Neutrophil (primary cell): ENCODE data around the gene HMGB1.
"Not testable (repeated sequence)": the region's sequence is repeated elsewhere in the genome, so short reads cannot be mapped to it uniquely, and the experiment has no call there.

ENCODE experiments used
- H3K27ac ChIP-seq: fragments of 200-600 bp; sonication (generic); 2 replicates; pipeline ENCODE4 v1.5.1; 2016; ENCODE audit warnings: mild to moderate bottlenecking, moderate library complexity
- H3K27me3 ChIP-seq: fragments of 200-600 bp; sonication (generic); 2 replicates; pipeline ENCODE4 v1.6.0; 2016; ENCODE audit warnings: mild to moderate bottlenecking
- H3K36me3 ChIP-seq: fragments of 200-600 bp; sonication (generic); 2 replicates; pipeline ENCODE4 v1.5.1; 2017
- H3K4me1 ChIP-seq, 2 experiments: fragments of 200-600 bp in 1 of 2; sonication (generic) in 1 of 2; 1 replicate in 1 of 2; 2 replicates in 1 of 2; pipeline versions ENCODE4 v1.5.1 to v1.6.1; 2013 to 2016; ENCODE audit warnings: low read depth in 1 of 2, low read length in 1 of 2, mild to moderate bottlenecking in 1 of 2, moderate library complexity in 1 of 2; ENCODE audit not compliant: control insufficient read depth in 1 of 2, insufficient read depth in 1 of 2
- H3K4me3 ChIP-seq, 2 experiments: fragments of 200-600 bp in 1 of 2; sonication (generic) in 1 of 2; 1 replicate in 1 of 2; 2 replicates in 1 of 2; pipeline ENCODE4 v1.5.1; 2013 to 2016; ENCODE audit warnings: low read depth in 1 of 2, low read length in 1 of 2, mild to moderate bottlenecking in 1 of 2, moderate library complexity in 1 of 2
- H3K9me3 ChIP-seq: fragments of 200-600 bp; sonication (generic); 2 replicates; pipeline ENCODE4 v1.5.1; 2016
- CTCF ChIP-seq: fragments of 200-600 bp; sonication (generic); IDR thresholded peaks from 2 replicates; pipeline ENCODE4 v1.5.1; 2016; ENCODE audit warnings: antibody characterized with exemption

The HMGB1 gene

DNA sequence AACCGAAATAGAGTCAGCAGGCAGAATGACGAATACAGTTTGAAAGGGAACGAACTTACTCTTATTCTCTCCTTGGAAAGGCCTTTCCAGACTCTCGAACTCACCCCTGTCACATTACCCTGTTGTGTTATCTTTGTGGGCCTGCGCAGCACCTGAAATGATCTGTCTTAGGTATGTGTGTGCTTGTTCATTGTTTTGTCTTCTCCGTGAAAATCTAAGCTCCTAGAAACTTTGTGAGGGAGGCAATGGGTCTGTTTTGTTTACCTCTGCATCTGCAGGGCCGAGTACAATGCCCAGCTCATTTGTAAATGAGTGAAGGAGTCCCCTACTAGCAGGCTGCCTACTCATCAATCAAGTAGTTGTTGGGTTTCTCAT, 19.6 kb downstream of the HMGB1 start:
- H3K27me3 ChIP-seq = peaks cover 9% of the 10 kb centered on the region

DNA sequence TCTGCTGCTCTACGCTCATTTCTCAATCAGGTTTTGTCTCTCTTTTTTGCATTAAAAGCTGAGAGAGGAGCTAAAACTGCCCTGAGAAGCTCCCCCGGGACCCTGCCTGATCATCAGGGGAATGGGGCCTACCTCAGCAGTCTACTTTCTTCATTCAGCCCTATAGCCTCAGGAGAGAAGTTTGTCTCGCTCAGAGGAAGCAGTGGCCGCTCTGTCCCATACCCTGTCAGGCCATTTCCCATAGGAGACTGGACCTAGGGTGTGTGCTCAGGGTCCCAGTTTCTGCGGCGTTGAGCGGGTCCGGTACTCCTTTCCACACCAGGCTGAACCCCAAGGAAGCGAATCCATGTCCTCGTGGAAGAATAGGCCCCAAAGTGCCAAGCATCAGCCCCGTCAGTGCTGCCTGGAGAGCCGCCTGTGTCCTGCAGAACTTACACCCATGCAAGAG, 21.8 kb downstream of the HMGB1 start:
- no peaks in the 10 kb centered on the region for H3K9me3 ChIP-seq
- no peak for TF ChIP-seq CTCF
- peaks cover 11 to 18% of the 10 kb centered on the region in 2 experiments for H3K4me1 ChIP-seq
- H3K36me3 ChIP-seq = no peaks in the 10 kb centered on the region
- H3K27ac ChIP-seq = no peak overlapping the region
- H3K27me3 ChIP-seq = peaks cover 9% of the 10 kb centered on the region
- no peak overlapping the region for H3K4me3 ChIP-seq

More for the DNA sequence above, 19.6 kb downstream of the HMGB1 start:
- Histone ChIP-seq H3K4me1 (peaks cover 11 to 18% of the 10 kb centered on the region in 2 experiments), H3K36me3 (no peaks in the 10 kb centered on the region), H3K27ac (no peak overlapping the region), H3K4me3 (peak overlapping the region in 1 of 2 experiments; percentile 60), H3K9me3 (no peaks in the 10 kb centered on the region)
- no peak for TF ChIP-seq CTCF

DNA sequence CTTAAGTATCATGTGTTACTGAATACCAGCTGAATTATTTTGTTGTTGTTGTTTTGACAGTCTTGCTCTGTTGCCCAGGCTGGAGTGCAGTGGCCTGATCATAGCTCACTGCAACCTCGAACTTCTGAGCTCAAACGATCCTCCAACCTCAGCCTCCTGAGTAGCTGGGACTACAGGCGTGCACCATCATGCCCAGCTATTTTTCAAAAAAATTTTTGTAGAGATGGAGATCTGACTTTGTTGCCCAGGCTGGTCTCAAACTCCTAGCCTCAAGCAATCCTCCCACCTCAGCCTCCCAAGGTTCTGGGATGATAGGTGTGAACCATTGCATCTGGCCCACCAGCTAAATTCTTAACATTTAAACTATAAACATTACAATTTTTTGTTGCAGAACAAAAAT, 22.2 kb downstream of the HMGB1 start:
- peaks cover 11 to 18% of the 10 kb centered on the region in 2 experiments for H3K4me1 ChIP-seq
- not testable (repeated sequence) for H3K27ac ChIP-seq, H3K9me3 ChIP-seq, H3K36me3 ChIP-seq, H3K4me3 ChIP-seq, H3K27me3 ChIP-seq

GRCh38 chr13:30442926-30443325, 22.8 kb downstream of the HMGB1 start:
- no peaks in the 10 kb centered on the region for H3K36me3 ChIP-seq
- H3K4me3 ChIP-seq = no peak overlapping the region
- H3K27me3 ChIP-seq = peaks cover 9% of the 10 kb centered on the region
- H3K9me3 ChIP-seq = no peaks in the 10 kb centered on the region
- TF ChIP-seq CTCF = no peak
- no peak overlapping the region for H3K27ac ChIP-seq
- H3K4me1 ChIP-seq = peaks cover 11 to 18% of the 10 kb centered on the region in 2 experiments

GRCh38 chr13:30440910-30441703, 24.6 kb downstream of the HMGB1 start:
- H3K9me3 ChIP-seq = no peaks in the 10 kb centered on the region
- no peak overlapping the region for H3K4me3 ChIP-seq
- no peaks in the 10 kb centered on the region for H3K36me3 ChIP-seq
- TF ChIP-seq CTCF = no peak
- H3K27me3 ChIP-seq = peaks cover 8% of the 10 kb centered on the region
- H3K4me1 ChIP-seq = peaks cover 11 to 17% of the 10 kb centered on the region in 2 experiments
- no peak overlapping the region for H3K27ac ChIP-seq

DNA sequence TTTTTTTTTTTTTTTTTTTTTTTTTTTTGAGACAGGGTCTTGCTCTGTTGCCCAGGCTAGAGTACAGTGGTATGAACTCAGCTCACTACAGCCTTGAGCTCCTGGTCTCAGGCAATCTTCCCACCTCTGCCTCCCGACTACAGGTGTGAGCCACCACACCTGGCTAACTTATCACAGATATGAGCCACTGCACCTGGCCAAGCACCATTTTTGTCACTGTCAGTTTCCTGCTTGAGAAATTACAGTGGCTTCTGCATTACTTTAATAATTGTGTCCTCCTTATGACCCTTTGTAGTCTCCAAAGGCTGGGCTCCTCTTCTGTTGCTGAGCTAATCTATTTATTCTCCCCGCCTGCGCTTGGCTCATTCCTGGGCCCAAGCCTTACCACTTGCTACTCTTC, 27.4 kb downstream of the HMGB1 start:
- no peak overlapping the region for H3K27ac ChIP-seq
- no peaks in the 10 kb centered on the region for H3K36me3 ChIP-seq
- TF ChIP-seq CTCF = no peak

More for the DNA sequence above, 27.4 kb downstream of the HMGB1 start:
- no peaks in the 10 kb centered on the region for H3K4me1 ChIP-seq
- H3K4me3 ChIP-seq = no peak overlapping the region
- no peaks in the 10 kb centered on the region for H3K27me3 ChIP-seq
- H3K9me3 ChIP-seq = no peaks in the 10 kb centered on the region
